Measurements from ENCODE around the gene CNGB1. TPM values are rescaled to one million over a fixed set of nuclear protein-coding genes. Genes with fewer than 3 reads are reported as not detected.

Gene CNGB1
- total RNA-seq, 2 experiments from 2014 or later: not detected

- Histone ChIP-seq H3K9me3 (ENCODE audit: low read length) (no peaks in the 10 kb centered on the region), H3K4me2 (ENCODE audit: low read length) (no peak overlapping the region), H3K27ac (ENCODE audit: low read depth, low read length, poor library complexity, severe bottlenecking) (no peak overlapping the region), H3K4me3 (ENCODE audit: low read depth, low read length, poor library complexity, severe bottlenecking) (no peak overlapping the region), H3K9me2 (ENCODE audit: insufficient read depth, low read length) (no peaks in the 10 kb centered on the region), H4K20me1 (ENCODE audit: insufficient read depth, low read length) (no peaks in the 10 kb centered on the region), H3K79me2 (ENCODE audit: insufficient read depth, low read depth, low read length) (no peaks in the 10 kb centered on the region), H2AFZ (ENCODE audit: low read length) (no peak overlapping the region), H3K36me3 (ENCODE audit: insufficient read depth, low read length) (no peaks in the 10 kb centered on the region), H3K4me1 (ENCODE audit: insufficient read depth, low read length, poor library complexity, severe bottlenecking) (no peaks in the 10 kb centered on the region)
- TF ChIP-seq, protein P1, sequence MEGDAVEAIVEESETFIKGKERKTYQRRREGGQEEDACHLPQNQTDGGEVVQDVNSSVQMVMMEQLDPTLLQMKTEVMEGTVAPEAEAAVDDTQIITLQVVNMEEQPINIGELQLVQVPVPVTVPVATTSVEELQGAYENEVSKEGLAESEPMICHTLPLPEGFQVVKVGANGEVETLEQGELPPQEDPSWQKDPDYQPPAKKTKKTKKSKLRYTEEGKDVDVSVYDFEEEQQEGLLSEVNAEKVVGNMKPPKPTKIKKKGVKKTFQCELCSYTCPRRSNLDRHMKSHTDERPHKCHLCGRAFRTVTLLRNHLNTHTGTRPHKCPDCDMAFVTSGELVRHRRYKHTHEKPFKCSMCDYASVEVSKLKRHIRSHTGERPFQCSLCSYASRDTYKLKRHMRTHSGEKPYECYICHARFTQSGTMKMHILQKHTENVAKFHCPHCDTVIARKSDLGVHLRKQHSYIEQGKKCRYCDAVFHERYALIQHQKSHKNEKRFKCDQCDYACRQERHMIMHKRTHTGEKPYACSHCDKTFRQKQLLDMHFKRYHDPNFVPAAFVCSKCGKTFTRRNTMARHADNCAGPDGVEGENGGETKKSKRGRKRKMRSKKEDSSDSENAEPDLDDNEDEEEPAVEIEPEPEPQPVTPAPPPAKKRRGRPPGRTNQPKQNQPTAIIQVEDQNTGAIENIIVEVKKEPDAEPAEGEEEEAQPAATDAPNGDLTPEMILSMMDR (conservative IDR thresholded peaks at IDR 0.05; ENCODE audit: low read length): no peak
- no peak for TF ChIP-seq EZH2phosphoT487 (IDR thresholded peaks at IDR 0.05; ENCODE audit: borderline replicate concordance, low read depth, low read length)
- DNase-seq (ENCODE audit: low spot score): no peak
- no TSS peak for BruUV-seq (replicated peaks)
- CTCF ChIA-PET (ENCODE audit: unreplicated experiment): no interaction called here
- POLR2A ChIA-PET: no interaction called here
- intact Hi-C loops (cut with micrococcal nuclease; ENCODE audit: unreplicated experiment): no loop called here
These were observed 124.7 kb downstream of the CNGB1 start for GRCh38 chr16:57846078-57846697.

DNA sequence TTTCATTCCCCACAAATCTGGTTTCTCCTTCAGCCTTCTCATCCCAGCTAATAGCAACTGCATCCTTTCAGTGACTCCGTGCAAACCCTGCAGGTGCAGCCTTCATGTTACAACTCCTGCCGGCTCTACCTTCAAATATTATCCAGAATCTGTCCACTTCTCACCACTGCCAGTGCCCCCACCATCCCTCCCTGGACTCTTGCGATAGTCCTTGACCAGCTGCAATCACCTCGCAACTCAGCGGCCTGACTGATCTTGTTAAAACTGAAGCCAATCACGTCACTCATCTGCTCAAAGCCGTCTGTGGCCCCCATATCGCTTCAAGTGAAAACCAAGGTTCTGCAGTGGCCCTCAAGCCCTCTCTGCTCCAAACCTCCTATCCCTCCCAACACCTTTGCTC lies 125.8 kb downstream of the CNGB1 start:
- no peaks in the 10 kb centered on the region for H3K9me2 ChIP-seq (ENCODE audit: insufficient read depth, low read length)
- ChIA-PET POLR2A (no interaction called here), CTCF (ENCODE audit: unreplicated experiment) (no interaction called here)
- H2AFZ ChIP-seq (ENCODE audit: low read length): no peak overlapping the region
- H3K4me3 ChIP-seq (ENCODE audit: low read depth, low read length, poor library complexity, severe bottlenecking): no peak overlapping the region
- no TSS peak for BruUV-seq (replicated peaks)
- intact Hi-C loops (cut with micrococcal nuclease; ENCODE audit: unreplicated experiment): no loop called here
- no peak for DNase-seq (ENCODE audit: low spot score)
- no peak overlapping the region for H3K27ac ChIP-seq (ENCODE audit: low read depth, low read length, poor library complexity, severe bottlenecking)
- no peaks in the 10 kb centered on the region for H3K9me3 ChIP-seq (ENCODE audit: low read length)
- H3K4me2 ChIP-seq (ENCODE audit: low read length): no peak overlapping the region
- no peak for TF ChIP-seq EZH2phosphoT487 (IDR thresholded peaks at IDR 0.05; ENCODE audit: borderline replicate concordance, low read depth, low read length)
- TF ChIP-seq, protein P1 (conservative IDR thresholded peaks at IDR 0.05; ENCODE audit: low read length): no peak
- H3K4me1 ChIP-seq (ENCODE audit: insufficient read depth, low read length, poor library complexity, severe bottlenecking): no peaks in the 10 kb centered on the region
- H4K20me1 ChIP-seq (ENCODE audit: insufficient read depth, low read length): no peaks in the 10 kb centered on the region
- no peaks in the 10 kb centered on the region for H3K79me2 ChIP-seq (ENCODE audit: insufficient read depth, low read depth, low read length)
- H3K36me3 ChIP-seq (ENCODE audit: insufficient read depth, low read length): no peaks in the 10 kb centered on the region

DNA sequence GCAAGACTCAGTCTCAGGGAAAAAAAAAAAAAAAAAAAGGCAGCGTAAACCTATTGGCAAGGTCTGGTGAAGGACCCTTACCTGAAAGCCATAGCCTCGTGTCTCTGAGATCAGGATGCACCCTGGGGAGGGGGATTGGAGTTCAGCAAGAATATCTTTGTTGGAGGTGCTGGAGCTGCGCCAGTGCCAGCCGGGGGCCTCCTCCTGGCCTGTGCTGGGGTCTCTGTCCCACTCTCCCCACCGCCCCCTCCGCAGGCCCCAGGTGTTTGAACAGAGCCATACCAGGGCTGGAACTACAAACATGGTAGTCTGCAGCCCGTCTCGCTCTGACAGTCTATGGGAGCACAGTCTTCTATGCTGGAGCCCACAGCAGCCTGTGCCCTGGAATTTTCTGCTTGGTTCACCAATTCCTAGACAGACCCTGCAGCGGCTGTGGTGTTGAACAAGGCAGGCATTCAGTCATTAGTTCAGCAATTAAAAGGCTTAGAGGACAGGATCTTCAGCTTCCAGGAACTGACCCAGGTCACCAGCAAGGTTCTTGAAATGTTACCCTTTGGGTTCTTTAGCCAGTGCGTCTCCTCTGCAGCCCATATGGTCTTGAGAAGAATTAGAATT lies 126.4 kb downstream of the CNGB1 start:
- intact Hi-C loops (cut with micrococcal nuclease; ENCODE audit: unreplicated experiment): no loop called here
- Histone ChIP-seq H3K4me1 (ENCODE audit: insufficient read depth, low read length, poor library complexity, severe bottlenecking) (no peaks in the 10 kb centered on the region), H3K9me3 (ENCODE audit: low read length) (no peaks in the 10 kb centered on the region), H2AFZ (ENCODE audit: low read length) (no peak overlapping the region), H3K79me2 (ENCODE audit: insufficient read depth, low read depth, low read length) (no peaks in the 10 kb centered on the region), H3K36me3 (ENCODE audit: insufficient read depth, low read length) (no peaks in the 10 kb centered on the region), H4K20me1 (ENCODE audit: insufficient read depth, low read length) (no peaks in the 10 kb centered on the region), H3K9me2 (ENCODE audit: insufficient read depth, low read length) (no peaks in the 10 kb centered on the region), H3K4me2 (ENCODE audit: low read length) (no peak overlapping the region), H3K27ac (ENCODE audit: low read depth, low read length, poor library complexity, severe bottlenecking) (no peak overlapping the region), H3K4me3 (ENCODE audit: low read depth, low read length, poor library complexity, severe bottlenecking) (no peak overlapping the region)
- ChIA-PET CTCF (ENCODE audit: unreplicated experiment) (interaction anchor here (0.6 kb wide), 1 partner anchor 16 kb away, joined by 12 read pairs; no protein-coding TSS in a partner anchor), POLR2A (no interaction called here)
- no peak for DNase-seq (ENCODE audit: low spot score)
- BruUV-seq (replicated peaks): no TSS peak
- TF ChIP-seq, protein P1 (conservative IDR thresholded peaks at IDR 0.05; ENCODE audit: low read length): no peak
- TF ChIP-seq EZH2phosphoT487 (IDR thresholded peaks at IDR 0.05; ENCODE audit: borderline replicate concordance, low read depth, low read length): no peak

All from OCI-LY7 (cell line).